Keratinocyte (primary cell): ENCODE data around the gene SDK1. TPM values are rescaled to one million over a fixed set of nuclear protein-coding genes. Genes with fewer than 3 reads are reported as not detected.

Experiments used
- DNase-seq: peaks from one replicate; pipeline ENCODE4 v3.0.0-alpha.2; 2011; ENCODE audit warnings: low read depth, missing footprints, low spot score
- FAIRE-seq: peaks from 2 replicates; lab custom pipeline; 2011; peaks lifted over from hg19 to GRCh38; lab: Jason Lieb, UNC
- H2AFZ ChIP-seq: 2 replicates; pipeline ENCODE4 v1.6.0; 2012; ENCODE audit warnings: low read length, control low read depth, inconsistent platforms; ENCODE audit not compliant: control insufficient read depth
- H3K27ac ChIP-seq: 2 replicates; pipeline ENCODE4 v1.5.1; 2011; ENCODE audit warnings: low read length; ENCODE audit not compliant: control insufficient read depth, insufficient read depth
- H3K27me3 ChIP-seq: 3 replicates; pipeline ENCODE4 v1.6.0; 2011; ENCODE audit warnings: low read length; ENCODE audit not compliant: control insufficient read depth, insufficient read depth; ENCODE audit errors: extremely low read depth
- H3K36me3 ChIP-seq, 2 experiments: 2 replicates in 1 of 2; 3 replicates in 1 of 2; pipeline ENCODE4 v1.5.1; 2011; ENCODE audit warnings: low read length in 2 of 2, mild to moderate bottlenecking in 1 of 2; ENCODE audit not compliant: control insufficient read depth in 2 of 2, insufficient read depth in 2 of 2; ENCODE audit errors: extremely low read depth in 1 of 2
- H3K4me1 ChIP-seq: 3 replicates; pipeline ENCODE4 v1.5.1; 2011; ENCODE audit warnings: low read length; ENCODE audit not compliant: control insufficient read depth, insufficient read depth; ENCODE audit errors: extremely low read depth
- H3K4me2 ChIP-seq: 3 replicates; pipeline ENCODE4 v1.6.0; 2011; ENCODE audit warnings: low read depth, low read length; ENCODE audit not compliant: control insufficient read depth, insufficient read depth; ENCODE audit errors: extremely low read depth
- H3K4me3 ChIP-seq, 3 experiments: fragments of 200-600 bp in 1 of 3; sonication (generic) in 1 of 3; 2 replicates in 2 of 3; 3 replicates in 1 of 3; pipeline ENCODE4 v1.5.1; 2011 to 2016; ENCODE audit warnings: low read length in 3 of 3, mild to moderate bottlenecking in 3 of 3, control low read depth in 2 of 3, inconsistent platforms in 1 of 3, low read depth in 1 of 3, mixed read lengths in 1 of 3, mixed run types in 1 of 3, moderate library complexity in 1 of 3; ENCODE audit not compliant: control insufficient read depth in 2 of 3, insufficient read depth in 2 of 3; ENCODE audit errors: extremely low read depth in 1 of 3
- H3K79me2 ChIP-seq: 2 replicates; pipeline ENCODE4 v1.6.0; 2012; ENCODE audit warnings: low read length; ENCODE audit not compliant: control insufficient read depth, insufficient read depth
- H3K9ac ChIP-seq: 3 replicates; pipeline ENCODE4 v1.6.0; 2011; ENCODE audit warnings: low read length; ENCODE audit not compliant: control insufficient read depth, insufficient read depth; ENCODE audit errors: extremely low read depth
- H3K9me1 ChIP-seq: 3 replicates; pipeline ENCODE4 v1.6.0; 2011; ENCODE audit warnings: low read length; ENCODE audit not compliant: control insufficient read depth, insufficient read depth; ENCODE audit errors: extremely low read depth
- H3K9me3 ChIP-seq: 2 replicates; pipeline ENCODE4 v1.5.1; 2012; ENCODE audit warnings: low read depth, low read length; ENCODE audit not compliant: control insufficient read depth
- H4K20me1 ChIP-seq: 3 replicates; pipeline ENCODE4 v1.6.0; 2011; ENCODE audit warnings: low read length; ENCODE audit not compliant: control insufficient read depth, insufficient read depth; ENCODE audit errors: extremely low read depth
- EZH2 ChIP-seq: IDR thresholded peaks from one replicate; pipeline ENCODE4 v1.6.1; 2012; ENCODE audit warnings: inconsistent platforms, mild to moderate bottlenecking, low read length, moderate library complexity
- dilution Hi-C: fragments of 300-500 bp; cut with MboI; formaldehyde crosslinking; loops from one replicate; pipeline ENCODE4 v1.7.0; 2020; ENCODE audit warnings: low sequenced_read_pairs; ENCODE audit not compliant: extremely low pct_ligation_motif_present
- polyA plus RNA-seq, 5 experiments: library from polyadenylated mRNA; depleted of rRNA in 3 of 5; stranded (reverse) in 3 of 5; stranded (forward) in 1 of 5; unstranded in 1 of 5; fragments of >200 nt; gene quantifications; 1 replicate in 1 of 5; 2 replicates in 3 of 5; 3 replicates in 1 of 5; pipeline versions ENCODE4 v1.2.1 to v1.2.3, GENCODE V29; 2011 to 2012; ENCODE audit warnings: missing spikeins in 2 of 5, low read depth in 1 of 5, low replicate concordance in 1 of 5
- TF ChIP-seq, protein P1 (sequence below), 3 experiments: IDR thresholded peaks in 1 of 3; conservative IDR thresholded peaks in 1 of 3; optimal IDR thresholded peaks in 1 of 3; 2 replicates in 2 of 3; 3 replicates in 1 of 3; pipeline versions ENCODE3 to v1.5.1; 2011; ENCODE audit warnings: low read length in 3 of 3, mild to moderate bottlenecking in 3 of 3, moderate library complexity in 2 of 3, control low read depth in 1 of 3, inconsistent platforms in 1 of 3; ENCODE audit not compliant: insufficient read depth in 2 of 3; ENCODE audit errors: extremely low read depth in 1 of 3

The SDK1 gene
- polyA plus RNA-seq, 1 donor (not counting 4 experiments of a cell fraction or from before 2014, with no cell fraction given): 0.66 TPM

DNA sequence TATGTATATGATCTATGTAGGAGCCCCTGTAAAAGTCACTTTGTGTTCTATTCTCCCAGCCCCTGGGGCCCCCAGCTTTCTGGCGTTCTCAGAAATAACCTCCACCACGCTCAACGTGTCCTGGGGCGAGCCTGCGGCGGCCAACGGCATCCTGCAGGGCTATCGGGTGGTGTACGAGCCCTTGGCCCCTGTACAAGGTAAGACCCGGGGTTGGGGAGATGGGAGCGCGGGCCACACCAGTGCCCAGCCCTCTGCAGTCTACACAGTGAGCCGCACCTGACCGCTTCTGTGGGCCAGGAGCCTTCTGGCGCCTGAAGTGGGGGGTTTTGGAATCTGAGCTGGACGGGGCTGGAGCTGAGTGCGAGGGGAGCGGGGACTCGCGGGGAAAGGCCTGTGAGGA, 908.9 kb downstream of the SDK1 start:
- H3K9me1 ChIP-seq: no peaks in the 10 kb centered on the region
- H3K4me1 ChIP-seq: no peaks in the 10 kb centered on the region
- H3K36me3 ChIP-seq: peaks cover 0 to 3% of the 10 kb centered on the region in 2 experiments
- no peak overlapping the region for H3K27ac ChIP-seq
- DNase-seq: no peak
- dilution Hi-C loops: no loop called here
- no peaks in the 10 kb centered on the region for H3K9me3 ChIP-seq
- TF ChIP-seq EZH2: no peak
- TF ChIP-seq, protein P1, sequence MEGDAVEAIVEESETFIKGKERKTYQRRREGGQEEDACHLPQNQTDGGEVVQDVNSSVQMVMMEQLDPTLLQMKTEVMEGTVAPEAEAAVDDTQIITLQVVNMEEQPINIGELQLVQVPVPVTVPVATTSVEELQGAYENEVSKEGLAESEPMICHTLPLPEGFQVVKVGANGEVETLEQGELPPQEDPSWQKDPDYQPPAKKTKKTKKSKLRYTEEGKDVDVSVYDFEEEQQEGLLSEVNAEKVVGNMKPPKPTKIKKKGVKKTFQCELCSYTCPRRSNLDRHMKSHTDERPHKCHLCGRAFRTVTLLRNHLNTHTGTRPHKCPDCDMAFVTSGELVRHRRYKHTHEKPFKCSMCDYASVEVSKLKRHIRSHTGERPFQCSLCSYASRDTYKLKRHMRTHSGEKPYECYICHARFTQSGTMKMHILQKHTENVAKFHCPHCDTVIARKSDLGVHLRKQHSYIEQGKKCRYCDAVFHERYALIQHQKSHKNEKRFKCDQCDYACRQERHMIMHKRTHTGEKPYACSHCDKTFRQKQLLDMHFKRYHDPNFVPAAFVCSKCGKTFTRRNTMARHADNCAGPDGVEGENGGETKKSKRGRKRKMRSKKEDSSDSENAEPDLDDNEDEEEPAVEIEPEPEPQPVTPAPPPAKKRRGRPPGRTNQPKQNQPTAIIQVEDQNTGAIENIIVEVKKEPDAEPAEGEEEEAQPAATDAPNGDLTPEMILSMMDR (optimal IDR thresholded peaks at IDR 0.05 in 1 of 3, IDR thresholded peaks at IDR 0.05 in 1 of 3, conservative IDR thresholded peaks at IDR 0.05 in 1 of 3; ENCODE audit: extremely low read depth in 1 of 3, insufficient read depth in 2 of 3, low read length in 3 of 3): no peak
- H3K9ac ChIP-seq: no peak overlapping the region
- H4K20me1 ChIP-seq: no peaks in the 10 kb centered on the region
- H3K4me2 ChIP-seq: no peak overlapping the region
- H3K79me2 ChIP-seq: no peaks in the 10 kb centered on the region
- H3K27me3 ChIP-seq: no peaks in the 10 kb centered on the region
- no peak overlapping the region for H2AFZ ChIP-seq
- FAIRE-seq: no peak
- H3K4me3 ChIP-seq: no peak overlapping the region

DNA sequence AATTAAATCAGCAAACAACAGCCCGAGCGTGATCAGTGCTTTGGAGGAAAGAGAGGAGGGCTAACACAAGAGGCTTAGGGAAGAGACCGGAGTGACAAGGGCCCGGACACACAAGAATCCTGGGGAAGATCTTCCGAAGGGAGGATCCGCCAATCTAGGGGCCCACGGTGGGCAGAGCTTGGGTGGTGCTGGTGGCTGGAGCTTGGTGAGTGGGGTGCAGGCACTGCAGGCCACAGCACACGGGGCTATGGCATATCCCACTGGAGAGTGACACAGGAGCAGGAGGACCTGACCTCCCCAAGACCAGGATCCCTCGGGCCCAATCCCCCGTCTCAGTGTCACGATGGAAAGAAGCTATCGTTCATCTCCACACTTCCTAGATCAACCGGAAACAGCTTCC, 909.8 kb downstream of the SDK1 start:
- TF ChIP-seq EZH2: no peak
- TF ChIP-seq, protein P1 (optimal IDR thresholded peaks at IDR 0.05 in 1 of 3, IDR thresholded peaks at IDR 0.05 in 1 of 3, conservative IDR thresholded peaks at IDR 0.05 in 1 of 3; ENCODE audit: extremely low read depth in 1 of 3, insufficient read depth in 2 of 3, low read length in 3 of 3): no peak

More for the DNA sequence above, 909.8 kb downstream of the SDK1 start:
- Histone ChIP-seq H3K27me3 (no peaks in the 10 kb centered on the region), H3K9me1 (no peaks in the 10 kb centered on the region), H3K4me1 (peaks cover 3% of the 10 kb centered on the region), H3K9ac (no peak overlapping the region), H3K9me3 (no peaks in the 10 kb centered on the region), H4K20me1 (no peaks in the 10 kb centered on the region), H3K4me3 (no peak overlapping the region), H3K79me2 (no peaks in the 10 kb centered on the region), H2AFZ (no peak overlapping the region), H3K4me2 (no peak overlapping the region), H3K36me3 (peaks cover 0 to 3% of the 10 kb centered on the region in 2 experiments), H3K27ac (no peak overlapping the region)
- dilution Hi-C loops: no loop called here
- FAIRE-seq (no peak), DNase-seq (no peak)
